Esophagus squamous epithelium (tissue), 5 donors: ENCODE data around the gene ADGRG7. TPM values are rescaled to one million over a fixed set of nuclear protein-coding genes. Genes with fewer than 3 reads are reported as not detected.

Experiments
- DNase-seq: peaks from one replicate; lab custom pipeline; 2025; lab: John Stamatoyannopoulos, UW
- H3K27ac ChIP-seq, 4 donors: fragments of 200-600 bp; sonication (generic); one replicate each; pipeline ENCODE4 v1.5.1; 2016 to 2019; ENCODE audit warnings: mild to moderate bottlenecking in 1 of 4
- H3K27me3 ChIP-seq, 4 donors: fragments of 200-600 bp; sonication (generic); 1 replicate in 3 of 4; 2 replicates in 1 of 4; pipeline versions ENCODE4 v1.5.1 to v1.6.0; 2017 to 2021; ENCODE audit warnings: antibody characterized with exemption in 1 of 4
- H3K36me3 ChIP-seq, 3 donors: fragments of 200-600 bp; sonication (generic); one replicate each; pipeline ENCODE4 v1.5.1; 2016 to 2019
- H3K4me1 ChIP-seq, 3 donors: fragments of 200-600 bp; sonication (generic); one replicate each; pipeline ENCODE4 v1.5.1; 2017 to 2019
- H3K4me3 ChIP-seq, 4 donors: fragments of 200-600 bp; sonication (generic); 1 replicate in 3 of 4; 2 replicates in 1 of 4; pipeline ENCODE4 v1.5.1; 2016 to 2019; ENCODE audit warnings: mild to moderate bottlenecking in 2 of 4, moderate library complexity in 1 of 4
- H3K9me3 ChIP-seq, 3 donors: fragments of 200-600 bp; sonication (generic); one replicate each; pipeline ENCODE4 v1.5.1; 2016 to 2019
- CTCF ChIP-seq, 6 experiments: fragments of 450-650 bp in 4 of 6; fragments of 200-600 bp in 2 of 6; sonication (generic) in 2 of 6; IDR thresholded peaks; one replicate each; pipeline ENCODE4 v1.5.1; 2016 to 2019; ENCODE audit warnings: antibody characterized with exemption in 6 of 6, mild to moderate bottlenecking in 4 of 6, moderate library complexity in 4 of 6
- POLR2A ChIP-seq, 4 donors: fragments of 450-650 bp; IDR thresholded peaks; one replicate each; pipeline ENCODE4 v1.6.1; 2017; ENCODE audit warnings: antibody characterized with exemption in 4 of 4, mild to moderate bottlenecking in 4 of 4, moderate library complexity in 3 of 4
- WGBS, 2 donors: methylation state at CpG; one replicate each; pipeline ENCODE4 v1.1.5; 2018; 5-methylcytosine and 5-hydroxymethylcytosine counted together
- intact Hi-C: fragments of 100-400 bp; cut with DNase I; formaldehyde crosslinking; loops from one replicate; pipeline ENCODE4 v1.15.0; 2022
- total RNA-seq, 4 donors: library from RNA; depleted of rRNA; stranded (reverse); fragments of >200 nt; gene quantifications; one replicate each; pipeline ENCODE4 v1.1.0, GENCODE V29; 2016
- donor health status: DM: yes; HTN: yes; CAD: no.

The ADGRG7 gene
- total RNA-seq, 4 donors from 2014 or later, result not detected

GRCh38 chr3:100631236-100631635, 21.8 kb downstream of the ADGRG7 start:
- no peaks in the 10 kb centered on the region for H3K36me3 ChIP-seq
- no peak overlapping the region for H3K4me3 ChIP-seq
- TF ChIP-seq POLR2A (IDR thresholded peaks at IDR 0.05) (no peak), CTCF (IDR thresholded peaks at IDR 0.05) (no peak)
- intact Hi-C loops, result no loop called here
- no peak overlapping the region for H3K27ac ChIP-seq
- no peak for DNase-seq
- no peaks in the 10 kb centered on the region for H3K9me3 ChIP-seq
- H3K27me3 ChIP-seq, result no peaks in the 10 kb centered on the region
- H3K4me1 ChIP-seq, result no peaks in the 10 kb centered on the region
- WGBS, 2 donors, result 90 to 94% methylated on average over 1 of the region's 1 CpG

- Histone ChIP-seq H3K4me3 (no peak overlapping the region), H3K9me3 (no peaks in the 10 kb centered on the region), H3K27ac (no peak overlapping the region), H3K4me1 (no peaks in the 10 kb centered on the region), H3K36me3 (no peaks in the 10 kb centered on the region), H3K27me3 (no peaks in the 10 kb centered on the region)
- TF ChIP-seq CTCF (IDR thresholded peaks at IDR 0.05), result peak in 3 of 6 experiments; percentile 26 to 50 (median 28)
- TF ChIP-seq POLR2A (IDR thresholded peaks at IDR 0.05), result no peak
- DNase-seq, result no peak
- intact Hi-C loops, result no loop called here
- 31 to 40% methylated on average over 5 of the region's 5 CpGs for WGBS, 2 donors
Measured at GRCh38 chr3:100634493-100635272, 25.3 kb downstream of the ADGRG7 start.

- 68% methylated on average over 3 of the region's 3 CpGs for WGBS, 2 donors
- no peaks in the 10 kb centered on the region for H3K4me1 ChIP-seq
- H3K27ac ChIP-seq, result no peak overlapping the region
- DNase-seq, result no peak
- TF ChIP-seq POLR2A (IDR thresholded peaks at IDR 0.05) (no peak), CTCF (IDR thresholded peaks at IDR 0.05) (no peak)
- no peak overlapping the region for H3K4me3 ChIP-seq
- no peaks in the 10 kb centered on the region for H3K36me3 ChIP-seq
- intact Hi-C loops, result no loop called here
- no peaks in the 10 kb centered on the region for H3K9me3 ChIP-seq
- no peaks in the 10 kb centered on the region for H3K27me3 ChIP-seq
Measured at GRCh38 chr3:100635273-100635701, 25.9 kb downstream of the ADGRG7 start.

GRCh38 chr3:100637197-100637631, 27.8 kb downstream of the ADGRG7 start:
- Histone ChIP-seq H3K4me1 (no peaks in the 10 kb centered on the region), H3K27me3 (no peaks in the 10 kb centered on the region), H3K4me3 (no peak overlapping the region), H3K9me3 (no peaks in the 10 kb centered on the region), H3K36me3 (no peaks in the 10 kb centered on the region), H3K27ac (no peak overlapping the region)
- intact Hi-C loops, result no loop called here
- DNase-seq, result no peak
- TF ChIP-seq POLR2A (IDR thresholded peaks at IDR 0.05), result no peak
- no peak for TF ChIP-seq CTCF (IDR thresholded peaks at IDR 0.05)
- WGBS, 2 donors, result 62 to 93% methylated on average over 1 of the region's 1 CpG

- 93 to 96% methylated on average over 5 of the region's 5 CpGs for WGBS, 2 donors
- Histone ChIP-seq H3K4me3 (no peak overlapping the region), H3K9me3 (no peaks in the 10 kb centered on the region), H3K4me1 (no peaks in the 10 kb centered on the region), H3K27me3 (no peaks in the 10 kb centered on the region), H3K27ac (no peak overlapping the region), H3K36me3 (no peaks in the 10 kb centered on the region)
- no peak for TF ChIP-seq POLR2A (IDR thresholded peaks at IDR 0.05)
- TF ChIP-seq CTCF (IDR thresholded peaks at IDR 0.05), result no peak
- no peak for DNase-seq
- intact Hi-C loops, result no loop called here
Measured at GRCh38 chr3:100640633-100641032, 31.2 kb downstream of the ADGRG7 start.
